ENCODE measurements around the gene NME7. TPM values are rescaled to one million over a fixed set of nuclear protein-coding genes. Genes with fewer than 3 reads are reported as not detected.

NME7 gene
- total RNA-seq, 4 donors from 2014 or later = 1.9 to 15.9 (median 8.3) TPM

- Histone ChIP-seq H3K27me3 (no peaks in the 10 kb centered on the region), H3K27ac (peak overlapping the region in 2 of 4 donors; percentile 35 to 38), H3K36me3 (no peaks in the 10 kb centered on the region), H3K4me3 (no peak overlapping the region), H3K4me1 (peaks cover 8 to 33% (median 18%) of the 10 kb centered on the region in 4 donors), H3K9me3 (no peaks in the 10 kb centered on the region)
- intact Hi-C loops (cut with DNase I; ENCODE audit: low total_unique reads) (no loop called here), in situ Hi-C loops (cut with MboI; ENCODE audit: low pct_ligation_motif_present in 1 of 4, low pct_unique_long_range_greater_than_20kb in 1 of 4, low sequenced_read_pairs in 3 of 4) (no loop called here)
- TF ChIP-seq EP300 (IDR thresholded peaks at IDR 0.05; ENCODE audit: low read depth) = no peak
- peak in 1 of 3 donors; percentile 26 for TF ChIP-seq POLR2AphosphoS5 (IDR thresholded peaks at IDR 0.05)
- DNase-seq = no peak
- WGBS, 2 donors (ENCODE audit: low coverage in 1 of 2) = 37 to 51% methylated on average over 3 of the region's 3 CpGs
Observed at GRCh38 chr1:169156580-169156979, 211.0 kb downstream of the NME7 start.

DNA sequence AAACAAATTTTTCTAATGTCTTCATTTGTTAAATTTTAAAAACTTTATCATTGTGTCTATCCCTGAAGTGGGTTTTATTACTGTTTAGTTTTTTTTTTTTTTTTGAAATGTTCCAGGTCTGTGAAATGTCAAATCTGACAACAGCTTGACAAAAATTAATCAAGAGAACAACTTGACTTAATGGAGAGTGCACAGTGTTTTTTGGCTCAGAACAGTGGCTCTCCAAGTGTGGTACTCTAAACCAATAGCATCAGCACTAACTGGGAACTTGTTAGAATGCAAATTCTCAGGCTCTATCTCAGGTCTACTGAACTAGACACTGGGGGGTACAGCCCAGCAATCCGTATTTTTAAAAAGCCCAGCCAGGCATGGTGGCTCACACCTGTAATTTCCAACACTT is 211.9 kb downstream of the NME7 start:
- no peak for DNase-seq
- in situ Hi-C loops (cut with MboI; ENCODE audit: low pct_ligation_motif_present in 1 of 4, low pct_unique_long_range_greater_than_20kb in 1 of 4, low sequenced_read_pairs in 3 of 4) = no loop called here
- TF ChIP-seq POLR2A (IDR thresholded peaks at IDR 0.05) (no peak), POLR2AphosphoS5 (IDR thresholded peaks at IDR 0.05) (peak in 1 of 3 donors; percentile 17)
- peaks cover 8 to 31% (median 17%) of the 10 kb centered on the region in 4 donors for H3K4me1 ChIP-seq
- H3K9me3 ChIP-seq = no peaks in the 10 kb centered on the region
- no peaks in the 10 kb centered on the region for H3K27me3 ChIP-seq
- no peaks in the 10 kb centered on the region for H3K36me3 ChIP-seq
- intact Hi-C loops (cut with DNase I; ENCODE audit: low total_unique reads) = no loop called here
- no peak overlapping the region for H3K4me3 ChIP-seq
- 92% methylated on average over 1 of the region's 1 CpG; no CpG with 5 or more reads in 1 of the 2 donors for WGBS, 2 donors (ENCODE audit: low coverage in 1 of 2)
- peak overlapping the region in 3 of 4 donors; percentile 30 to 38 (median 35) for H3K27ac ChIP-seq

DNA sequence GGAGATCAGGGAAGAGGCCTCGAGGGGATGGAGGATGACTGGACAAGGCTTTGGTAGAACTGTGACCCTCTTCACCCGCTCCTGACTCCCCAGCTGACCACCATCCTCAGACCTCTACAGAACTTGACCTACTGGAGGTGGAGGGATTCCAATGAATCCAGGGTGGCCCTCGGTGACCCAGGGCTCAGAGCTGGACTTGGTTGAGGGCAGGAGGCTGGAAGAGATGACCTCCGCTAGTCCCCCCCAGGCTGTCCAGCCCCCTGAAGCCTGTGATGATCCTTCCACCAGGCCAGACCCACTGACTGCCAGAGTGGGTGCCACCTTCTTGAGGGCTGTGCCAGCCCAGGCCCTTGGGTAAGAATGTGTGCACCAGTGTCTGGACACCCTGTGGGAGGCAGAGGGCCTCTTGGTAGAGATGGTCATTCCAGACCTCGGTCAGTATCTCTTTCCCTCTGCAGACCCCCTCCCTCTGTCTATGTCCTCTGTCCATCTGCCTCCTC is 216.2 kb downstream of the NME7 start:
- peak overlapping the region in 1 of 4 donors; percentile 76 for H3K27ac ChIP-seq
- in situ Hi-C loops (cut with MboI; ENCODE audit: low pct_ligation_motif_present in 1 of 4, low pct_unique_long_range_greater_than_20kb in 1 of 4, low sequenced_read_pairs in 3 of 4) = no loop called here

DNA sequence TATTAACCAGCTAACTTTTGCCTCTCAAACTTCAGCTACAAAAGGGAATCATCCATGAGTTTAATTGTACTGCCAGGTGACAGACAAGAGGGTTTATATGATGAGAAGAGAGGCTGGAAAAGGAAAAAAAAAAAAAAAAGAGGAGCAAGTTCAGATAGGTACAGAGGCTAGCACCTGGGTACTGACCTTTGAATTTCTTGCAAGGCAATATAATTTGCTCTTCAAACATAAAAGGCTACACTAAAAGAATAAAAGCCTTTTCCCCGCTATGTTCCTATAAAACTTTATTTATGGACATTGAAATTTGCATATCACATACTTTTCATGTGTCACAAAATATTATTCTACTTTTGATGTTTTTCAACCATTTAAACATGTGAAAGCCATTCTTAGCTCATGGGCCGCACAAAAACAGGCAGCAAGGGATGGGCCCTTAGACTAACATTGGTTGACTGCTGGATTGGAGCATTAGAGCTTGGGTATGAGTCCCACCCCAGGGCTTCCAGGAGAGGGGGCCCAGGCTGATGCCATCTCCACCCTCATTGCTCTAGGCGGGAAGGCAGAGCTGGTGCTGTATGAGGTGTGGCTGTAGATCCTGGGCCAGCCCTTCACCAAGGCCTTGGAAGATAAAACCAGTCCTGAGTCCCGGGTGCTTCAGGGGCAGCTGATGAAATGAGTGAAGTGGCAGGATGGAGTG is 216.8 kb downstream of the NME7 start:
- peak overlapping the region in 1 of 4 donors; percentile 76 for H3K27ac ChIP-seq
- no peak overlapping the region for H3K4me3 ChIP-seq
- in situ Hi-C loops (cut with MboI; ENCODE audit: low pct_ligation_motif_present in 1 of 4, low pct_unique_long_range_greater_than_20kb in 1 of 4, low sequenced_read_pairs in 3 of 4) = no loop called here
- no peaks in the 10 kb centered on the region for H3K27me3 ChIP-seq
- no peak for DNase-seq
- intact Hi-C loops (cut with DNase I; ENCODE audit: low total_unique reads) = no loop called here
- no peaks in the 10 kb centered on the region for H3K36me3 ChIP-seq
- peaks cover 0 to 29% (median 23%) of the 10 kb centered on the region in 4 donors for H3K4me1 ChIP-seq
- 42 to 62% methylated on average over 2 to 4 of the region's 4 CpGs for WGBS, 2 donors (ENCODE audit: low coverage in 1 of 2)
- TF ChIP-seq EP300 (IDR thresholded peaks at IDR 0.05; ENCODE audit: low read depth) (no peak), POLR2A (IDR thresholded peaks at IDR 0.05) (no peak), CTCF (IDR thresholded peaks at IDR 0.05) (no peak), POLR2AphosphoS5 (IDR thresholded peaks at IDR 0.05) (peak in 1 of 3 donors; percentile 17)
- H3K9me3 ChIP-seq = no peaks in the 10 kb centered on the region

More for the DNA sequence above, 216.2 kb downstream of the NME7 start:
- Histone ChIP-seq H3K36me3 (no peaks in the 10 kb centered on the region), H3K27me3 (no peaks in the 10 kb centered on the region), H3K4me3 (no peak overlapping the region), H3K9me3 (no peaks in the 10 kb centered on the region), H3K4me1 (peaks cover 0 to 34% (median 24%) of the 10 kb centered on the region in 4 donors)
- 86% methylated on average over 5 of the region's 5 CpGs; no CpG with 5 or more reads in 1 of the 2 donors for WGBS, 2 donors (ENCODE audit: low coverage in 1 of 2)
- DNase-seq = no peak
- TF ChIP-seq EP300 (IDR thresholded peaks at IDR 0.05; ENCODE audit: low read depth) = no peak
- no peak for TF ChIP-seq POLR2A (IDR thresholded peaks at IDR 0.05)
- TF ChIP-seq POLR2AphosphoS5 (IDR thresholded peaks at IDR 0.05) = no peak
- no peak for TF ChIP-seq CTCF (IDR thresholded peaks at IDR 0.05)
- intact Hi-C loops (cut with DNase I; ENCODE audit: low total_unique reads) = no loop called here

- Histone ChIP-seq H3K27me3 (no peaks in the 10 kb centered on the region), H3K9me3 (no peaks in the 10 kb centered on the region), H3K36me3 (no peaks in the 10 kb centered on the region), H3K4me3 (no peak overlapping the region), H3K27ac (peak overlapping the region in 1 of 4 donors; percentile 46), H3K4me1 (peaks cover 0 to 35% (median 24%) of the 10 kb centered on the region in 4 donors)
- in situ Hi-C loops (cut with MboI; ENCODE audit: low pct_ligation_motif_present in 1 of 4, low pct_unique_long_range_greater_than_20kb in 1 of 4, low sequenced_read_pairs in 3 of 4) = loop anchor here in 1 of 4 donors (25.0 kb wide), 1 partner anchor 537 kb away; no protein-coding TSS in a partner anchor
- intact Hi-C loops (cut with DNase I; ENCODE audit: low total_unique reads) = no loop called here
- 79 to 86% methylated on average over 2 of the region's 2 CpGs for WGBS, 2 donors (ENCODE audit: low coverage in 1 of 2)
- no peak for TF ChIP-seq POLR2AphosphoS5 (IDR thresholded peaks at IDR 0.05)
- no peak for TF ChIP-seq POLR2A (IDR thresholded peaks at IDR 0.05)
- no peak for TF ChIP-seq EP300 (IDR thresholded peaks at IDR 0.05; ENCODE audit: low read depth)
- no peak for TF ChIP-seq CTCF (IDR thresholded peaks at IDR 0.05)
- DNase-seq = no peak
Observed at GRCh38 chr1:169149555-169150286, 217.9 kb downstream of the NME7 start.
